ENCODE measurements around the gene APLP1.

GRCh38 chr19:35904311-35905068, 36.1 kb downstream of the APLP1 start:
- TF ChIP-seq CTCF (conservative IDR thresholded peaks at IDR 0.05; ENCODE audit: low read depth in 2 of 2): no peak
- TF ChIP-seq REST (IDR thresholded peaks at IDR 0.05; ENCODE audit: unreplicated experiment): no peak
- no peak for TF ChIP-seq JUNB (IDR thresholded peaks at IDR 0.05; ENCODE audit: unreplicated experiment)
- TF ChIP-seq EZH2phosphoT487 (IDR thresholded peaks at IDR 0.05; ENCODE audit: unreplicated experiment): no peak
- no peak for TF ChIP-seq POLR2AphosphoS5 (IDR thresholded peaks at IDR 0.05; ENCODE audit: low read depth)
- TF ChIP-seq EZH2 (IDR thresholded peaks at IDR 0.05; ENCODE audit: low read depth, unreplicated experiment): no peak
- TF ChIP-seq STAT1 (IDR thresholded peaks at IDR 0.05; ENCODE audit: unreplicated experiment): no peak
- TF ChIP-seq CREB1 (CRISPR knock-in tag; IDR thresholded peaks at IDR 0.05; ENCODE audit: low read depth): no peak
- TF ChIP-seq ZNF462 (CRISPR knock-in tag; IDR thresholded peaks at IDR 0.05): no peak
- no peak for TF ChIP-seq NANOG (IDR thresholded peaks at IDR 0.05; ENCODE audit: borderline replicate concordance)
- no peak for TF ChIP-seq ZNF331 (CRISPR knock-in tag; IDR thresholded peaks at IDR 0.05; ENCODE audit: low read depth)
- no peak for TF ChIP-seq ETS1 (IDR thresholded peaks at IDR 0.05)
- no peak for TF ChIP-seq ZNF114 (CRISPR knock-in tag; IDR thresholded peaks at IDR 0.05)

Measured in GM23338 (cell line).